SK-N-SH treated with all-trans-retinoic acid at 6 μM for 48 hours (cell line): ENCODE measurements around the gene RTN4RL1.

Experiments
- GLIS3 ChIP-seq: fragments of 250-450 bp; sonication (Bioruptor Pico); IDR thresholded peaks from 2 replicates; pipeline ENCODE4 v1.5.0; 2020; ENCODE audit warnings: mild to moderate bottlenecking, moderate library complexity
- OSR1 ChIP-seq: fragments of 250-450 bp; sonication (Bioruptor Pico); IDR thresholded peaks from 2 replicates; pipeline ENCODE4 v1.8.0; 2022; ENCODE audit warnings: moderate library complexity, mild to moderate bottlenecking, inconsistent platforms
- POU6F1 ChIP-seq: fragments of 250-450 bp; sonication (Bioruptor Pico); IDR thresholded peaks from 2 replicates; pipeline ENCODE4 v1.8.0; 2021; ENCODE audit warnings: low read depth, mild to moderate bottlenecking, moderate library complexity, borderline replicate concordance
- ZC3H10 ChIP-seq: fragments of 250-450 bp; sonication (Bioruptor Pico); IDR thresholded peaks from 2 replicates; pipeline ENCODE4 v1.5.1; 2021; ENCODE audit warnings: mild to moderate bottlenecking, moderate library complexity
- ZNF70 ChIP-seq: fragments of 450-650 bp; formaldehyde crosslinking; IDR thresholded peaks from 2 replicates; pipeline ENCODE4 v1.5.0; 2020; ENCODE audit warnings: mild to moderate bottlenecking, moderate library complexity
- ZNF8 ChIP-seq: fragments of 450-650 bp; formaldehyde crosslinking; IDR thresholded peaks from 2 replicates; pipeline ENCODE4 v1.5.0; 2020; ENCODE audit warnings: mild to moderate bottlenecking, moderate library complexity
- TF ChIP-seq, protein P1 (sequence below): fragments of 250-450 bp; sonication (Bioruptor Pico); IDR thresholded peaks from 2 replicates; pipeline ENCODE4 v1.8.0; 2020; ENCODE audit warnings: mild to moderate bottlenecking, moderate library complexity, borderline replicate concordance

GRCh38 chr17:1928976-1929375, 96.2 kb downstream of the RTN4RL1 start:
- no peak for TF ChIP-seq ZC3H10 (CRISPR knock-in tag)
- TF ChIP-seq ZNF8: no peak
- TF ChIP-seq, protein P1, sequence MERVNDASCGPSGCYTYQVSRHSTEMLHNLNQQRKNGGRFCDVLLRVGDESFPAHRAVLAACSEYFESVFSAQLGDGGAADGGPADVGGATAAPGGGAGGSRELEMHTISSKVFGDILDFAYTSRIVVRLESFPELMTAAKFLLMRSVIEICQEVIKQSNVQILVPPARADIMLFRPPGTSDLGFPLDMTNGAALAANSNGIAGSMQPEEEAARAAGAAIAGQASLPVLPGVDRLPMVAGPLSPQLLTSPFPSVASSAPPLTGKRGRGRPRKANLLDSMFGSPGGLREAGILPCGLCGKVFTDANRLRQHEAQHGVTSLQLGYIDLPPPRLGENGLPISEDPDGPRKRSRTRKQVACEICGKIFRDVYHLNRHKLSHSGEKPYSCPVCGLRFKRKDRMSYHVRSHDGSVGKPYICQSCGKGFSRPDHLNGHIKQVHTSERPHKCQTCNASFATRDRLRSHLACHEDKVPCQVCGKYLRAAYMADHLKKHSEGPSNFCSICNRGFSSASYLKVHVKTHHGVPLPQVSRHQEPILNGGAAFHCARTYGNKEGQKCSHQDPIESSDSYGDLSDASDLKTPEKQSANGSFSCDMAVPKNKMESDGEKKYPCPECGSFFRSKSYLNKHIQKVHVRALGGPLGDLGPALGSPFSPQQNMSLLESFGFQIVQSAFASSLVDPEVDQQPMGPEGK (CRISPR knock-in tag): no peak
- TF ChIP-seq GLIS3: no peak
- no peak for TF ChIP-seq POU6F1 (CRISPR knock-in tag)
- no peak for TF ChIP-seq OSR1 (CRISPR knock-in tag)
- no peak for TF ChIP-seq ZNF70 (CRISPR knock-in tag)
